ENCODE measurements around the gene E2F2.

The E2F2 gene, protein sequence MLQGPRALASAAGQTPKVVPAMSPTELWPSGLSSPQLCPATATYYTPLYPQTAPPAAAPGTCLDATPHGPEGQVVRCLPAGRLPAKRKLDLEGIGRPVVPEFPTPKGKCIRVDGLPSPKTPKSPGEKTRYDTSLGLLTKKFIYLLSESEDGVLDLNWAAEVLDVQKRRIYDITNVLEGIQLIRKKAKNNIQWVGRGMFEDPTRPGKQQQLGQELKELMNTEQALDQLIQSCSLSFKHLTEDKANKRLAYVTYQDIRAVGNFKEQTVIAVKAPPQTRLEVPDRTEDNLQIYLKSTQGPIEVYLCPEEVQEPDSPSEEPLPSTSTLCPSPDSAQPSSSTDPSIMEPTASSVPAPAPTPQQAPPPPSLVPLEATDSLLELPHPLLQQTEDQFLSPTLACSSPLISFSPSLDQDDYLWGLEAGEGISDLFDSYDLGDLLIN

DNA sequence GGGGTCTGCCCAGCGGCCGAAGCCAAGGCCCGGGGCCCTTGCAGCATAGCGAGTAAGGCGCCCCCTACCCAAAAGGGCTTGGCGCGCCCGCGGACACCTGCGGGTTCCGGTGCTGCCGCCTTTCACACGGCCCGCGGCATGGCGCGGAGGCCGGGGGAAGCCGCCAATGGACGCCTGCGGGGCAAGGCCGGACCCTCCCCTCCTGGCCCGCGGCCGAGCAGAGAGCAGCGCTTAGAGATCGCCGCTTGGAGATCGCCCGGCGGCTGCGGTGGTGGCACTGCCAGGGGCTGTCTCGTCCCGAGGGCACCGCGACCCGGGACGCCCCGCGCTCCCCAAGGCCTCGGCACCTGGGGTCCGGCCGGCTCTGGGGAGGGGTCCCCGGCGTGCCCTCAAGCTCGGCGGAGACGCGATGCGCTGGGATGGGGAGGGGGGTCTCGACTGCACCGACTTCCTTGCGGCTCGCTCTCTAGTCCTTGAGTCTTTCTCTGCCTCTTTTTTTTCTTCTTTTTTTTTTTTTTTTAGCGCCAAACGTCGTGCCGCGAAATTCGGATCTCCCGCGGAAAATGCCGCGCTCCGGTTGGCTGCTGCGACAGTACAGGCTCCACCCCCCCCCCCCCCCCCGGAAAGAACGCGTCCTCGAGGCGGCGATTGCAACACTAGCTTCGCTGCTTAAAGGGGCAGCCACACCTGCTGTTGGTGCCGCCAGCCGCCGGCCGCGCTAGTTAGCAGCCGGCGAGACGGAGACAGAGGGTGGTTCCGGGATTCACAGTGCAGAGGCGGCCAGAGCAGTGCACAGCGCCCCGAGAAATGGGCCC, at the start of gene E2F2:
E2F2 (minus strand) TSS at position 487 of the 815 bp plus-strand sequence; CDS start at position 47, 440 bp downstream.
- DNase-seq: peak; percentile 89 to 95 (median 91)

DNA sequence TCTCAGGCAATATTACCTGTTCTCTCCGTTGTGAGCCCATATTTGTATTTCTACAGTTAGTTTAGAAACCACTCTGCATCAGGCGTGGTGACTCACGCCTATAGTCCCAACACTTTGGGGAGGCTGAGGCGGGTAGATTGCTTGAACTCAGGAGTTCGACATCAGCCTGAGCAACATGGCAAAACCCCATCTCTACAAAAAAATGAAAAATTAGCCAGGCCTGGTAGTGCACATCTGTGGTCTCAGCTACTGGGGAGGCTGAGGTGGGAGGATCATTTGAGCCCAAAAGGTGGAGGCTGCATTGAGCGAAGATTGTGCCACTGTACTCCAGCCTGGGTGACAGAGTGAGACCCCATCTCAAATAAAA, 47.9 kb upstream of the E2F2 start:
- DNase-seq: no peak

GRCh38 chr1:23578311-23578996, 47.4 kb upstream of the E2F2 start:
- no peak for DNase-seq

DNA sequence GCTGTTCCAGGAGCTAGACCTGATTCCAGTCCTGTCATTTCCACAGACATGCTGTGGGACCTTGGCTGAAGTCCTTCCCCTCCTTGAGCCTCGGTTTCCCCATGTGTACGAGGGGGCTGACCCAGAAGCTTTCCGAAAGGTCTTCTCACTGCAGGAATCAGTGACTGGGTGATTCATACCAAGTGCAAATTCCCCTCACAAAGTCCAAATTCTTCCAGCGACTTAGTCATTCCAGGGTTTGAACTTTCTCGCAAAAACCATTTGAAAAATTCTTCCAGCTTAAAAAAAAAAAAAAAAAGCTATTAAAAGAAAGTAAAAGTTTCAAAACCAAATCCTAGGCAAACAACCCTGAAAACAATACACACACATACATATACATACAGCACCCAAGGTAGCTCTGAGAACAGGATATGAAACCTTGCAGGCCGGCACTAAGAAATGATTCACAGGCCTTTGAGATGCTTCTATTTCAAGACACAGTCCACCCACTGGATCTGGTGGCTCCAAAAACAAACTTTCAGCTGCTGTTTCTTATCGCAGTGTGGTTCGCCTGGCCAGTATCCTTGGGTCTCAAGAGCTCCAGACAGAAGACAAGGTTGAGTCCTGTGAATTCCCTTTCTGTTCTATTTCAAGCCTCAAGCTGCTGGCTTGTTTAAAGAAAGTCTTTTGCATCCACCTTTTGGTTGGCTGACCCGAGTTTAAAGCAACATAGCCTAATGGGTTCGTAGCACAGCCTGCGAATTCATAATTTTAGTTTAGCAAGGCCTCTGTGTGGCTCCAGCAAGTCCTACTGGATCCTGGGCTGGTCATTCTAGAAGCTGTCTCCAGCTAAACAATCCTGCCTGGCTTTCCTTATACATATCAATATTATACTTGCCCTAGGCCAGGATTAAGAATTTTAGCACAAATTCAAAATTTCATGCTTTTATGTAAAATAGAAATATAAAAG, 46.3 kb upstream of the E2F2 start:
- no peak for DNase-seq

DNA sequence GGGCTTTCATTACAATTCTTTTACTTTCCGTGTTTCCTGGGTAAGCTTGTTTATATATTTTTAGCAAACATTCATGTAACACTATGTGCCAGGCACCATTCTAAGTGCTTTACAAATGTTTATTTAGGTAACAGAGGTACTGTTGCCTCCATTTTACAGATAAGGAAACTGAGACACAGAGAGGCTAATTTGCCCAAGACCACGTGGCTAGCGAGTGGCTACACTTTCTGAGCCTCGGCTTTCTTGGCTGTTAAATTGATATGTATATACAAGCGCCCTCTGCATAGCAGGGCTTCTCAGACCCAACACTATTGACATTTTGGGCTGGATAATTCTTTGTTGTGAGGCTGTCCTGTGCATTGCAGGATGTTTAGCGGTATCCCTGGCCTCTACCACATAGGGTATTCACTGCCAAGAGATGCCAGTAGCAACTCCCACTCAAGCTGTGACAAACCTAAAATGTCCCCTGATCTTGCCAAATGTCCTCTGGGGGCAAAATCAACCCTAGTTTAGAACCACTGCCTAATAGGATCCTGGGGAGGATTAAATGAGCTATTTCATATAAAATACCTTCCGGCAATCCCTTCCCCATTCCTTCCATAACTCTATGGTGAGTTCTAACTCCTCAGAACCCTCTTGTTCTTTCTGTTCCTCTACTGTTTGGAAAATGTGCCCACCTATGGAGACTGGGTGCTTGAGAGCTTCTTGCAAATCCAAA, 45.5 kb upstream of the E2F2 start:
- DNase-seq: no peak

GRCh38 chr1:23575226-23575810, 44.3 kb upstream of the E2F2 start:
- no peak for DNase-seq

DNA sequence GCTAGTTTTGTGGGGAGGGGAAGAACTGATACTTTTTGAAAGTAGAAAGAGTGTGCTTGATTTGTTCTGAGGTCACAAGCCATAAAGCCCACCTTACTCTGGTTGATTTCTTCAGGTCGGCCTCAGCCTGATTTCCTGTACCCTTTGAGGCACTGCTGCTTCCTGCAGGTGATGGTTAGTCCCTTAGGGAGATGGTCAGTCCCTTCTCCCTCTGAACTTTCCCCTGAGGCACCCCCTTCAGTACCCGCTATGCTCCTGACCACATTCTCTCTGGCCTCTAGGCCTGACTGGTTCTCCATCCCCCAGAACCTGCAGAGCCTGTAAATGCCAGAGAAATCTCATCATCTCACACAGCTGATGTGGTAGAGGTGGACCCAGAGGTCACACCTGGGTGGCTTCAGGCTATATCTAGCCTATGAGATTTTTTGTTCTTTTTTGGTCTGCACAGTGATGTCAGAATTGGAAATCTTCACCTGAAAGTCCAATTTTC, 43.3 kb upstream of the E2F2 start:
- DNase-seq: no peak

DNA sequence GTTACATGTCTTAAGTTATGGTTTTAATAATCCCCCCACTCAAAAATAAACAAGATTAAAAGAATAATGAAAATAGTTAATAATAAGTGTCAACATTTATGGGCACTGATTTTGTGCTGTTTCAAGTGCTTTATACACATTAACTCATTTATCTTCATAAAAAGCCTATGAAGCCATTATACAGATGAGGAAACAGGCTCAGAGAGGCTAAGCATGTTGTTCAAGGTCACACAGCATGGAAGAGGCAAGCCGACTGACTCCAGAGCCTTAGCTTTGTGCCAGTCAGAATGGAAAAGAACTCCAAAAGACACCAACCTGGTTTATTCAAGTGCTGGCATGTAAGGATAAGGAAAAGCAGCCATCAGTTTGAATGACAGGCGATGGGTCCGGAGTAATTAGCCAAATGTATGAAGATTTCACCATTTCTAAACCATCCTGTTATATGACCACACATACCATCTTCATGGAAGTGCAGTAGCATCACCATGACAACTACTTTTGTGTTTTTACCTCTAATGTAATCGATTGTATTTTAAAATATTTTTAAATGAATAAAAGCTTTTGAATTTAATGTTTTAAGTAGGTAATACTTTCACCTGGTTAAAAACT, 42.6 kb upstream of the E2F2 start:
- DNase-seq: no peak

DNA sequence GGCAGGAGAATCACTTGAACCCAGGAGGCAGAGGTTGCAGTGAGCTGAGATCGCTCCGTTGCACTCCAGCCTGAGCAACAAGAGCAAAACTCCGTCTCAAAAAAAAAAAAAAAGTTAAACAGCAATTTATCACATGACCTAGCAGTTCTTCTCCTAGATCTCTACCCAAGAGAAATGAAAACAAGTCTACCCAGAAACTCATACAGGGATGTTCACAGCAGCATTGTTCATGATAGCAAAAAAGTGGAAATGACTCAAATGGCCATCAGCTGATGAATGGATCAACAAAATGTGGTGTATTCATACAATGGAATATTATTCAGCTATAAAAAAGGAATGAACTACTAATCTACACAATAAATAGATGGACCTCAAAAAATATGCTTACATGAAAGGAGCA, 40.4 kb upstream of the E2F2 start:
- no peak for DNase-seq

- DNase-seq: no peak
Observed at GRCh38 chr1:23570001-23570691, 39.1 kb upstream of the E2F2 start.

DNA sequence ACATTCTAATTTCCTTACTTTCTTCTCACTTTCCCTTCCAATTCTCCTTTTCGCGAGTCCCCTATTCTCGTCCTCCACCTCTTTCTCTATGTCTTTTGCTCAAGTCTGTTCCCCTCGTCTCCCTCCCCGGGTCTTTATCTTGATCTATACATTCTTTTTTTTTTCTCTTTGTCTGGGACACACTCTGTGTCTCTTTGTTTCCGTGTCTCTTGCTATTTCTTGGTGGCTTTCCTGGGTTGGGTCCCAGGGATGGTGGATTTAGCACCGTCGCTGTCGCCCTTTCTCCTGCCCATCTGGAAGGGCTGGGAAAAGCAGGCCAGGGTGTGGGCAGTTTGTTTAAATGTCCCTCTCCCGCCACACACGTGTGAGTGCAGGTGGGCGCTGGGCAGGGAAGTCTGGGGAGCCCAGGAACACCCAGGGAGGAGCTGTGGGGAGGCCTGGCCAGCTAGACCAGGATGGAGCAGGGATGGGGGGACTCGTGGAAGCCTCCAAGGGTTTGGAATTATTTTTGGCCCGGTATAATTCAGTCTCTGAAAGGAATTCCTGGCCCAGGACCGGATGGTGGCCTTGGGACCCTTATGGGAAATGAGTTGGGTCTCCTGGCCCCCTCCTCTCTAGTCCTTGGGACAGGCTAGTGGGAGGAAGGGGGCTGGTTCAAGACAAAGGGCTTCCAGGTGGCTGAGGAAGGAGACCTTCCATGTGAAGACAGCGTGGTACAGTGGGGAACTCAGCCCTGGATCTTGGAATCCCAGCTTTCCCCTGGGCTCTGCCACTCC, 37.8 kb upstream of the E2F2 start:
- no peak for DNase-seq

- no peak for DNase-seq
Observed at GRCh38 chr1:23567996-23568607, 37.1 kb upstream of the E2F2 start.

- DNase-seq: no peak
Observed at GRCh38 chr1:23567629-23567995, 36.6 kb upstream of the E2F2 start.

DNA sequence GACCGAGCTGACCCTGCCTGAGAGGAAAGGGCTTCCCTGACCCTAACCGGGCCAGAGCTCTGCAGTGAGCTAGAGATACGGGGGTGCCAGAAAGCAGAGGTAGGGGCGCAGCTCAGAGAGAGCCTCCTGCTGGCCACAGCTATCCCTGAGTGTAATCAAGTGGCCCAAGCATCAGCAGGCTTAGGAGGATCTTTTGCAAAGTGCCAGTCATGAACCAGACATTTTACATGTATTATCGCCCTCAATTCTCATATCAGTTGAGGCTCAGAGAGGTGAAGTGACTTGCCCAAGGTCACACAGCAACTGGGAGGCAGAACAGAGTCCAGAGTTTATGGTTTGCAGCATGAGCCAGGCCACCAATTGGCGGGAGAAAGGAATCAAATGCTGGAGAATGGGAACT, 35.3 kb upstream of the E2F2 start:
- DNase-seq: no peak

- no peak for DNase-seq
Observed at GRCh38 chr1:23565776-23566175, 34.7 kb upstream of the E2F2 start.

GRCh38 chr1:23564529-23565122, 33.6 kb upstream of the E2F2 start:
- DNase-seq: no peak

GRCh38 chr1:23563755-23564374, 32.8 kb upstream of the E2F2 start:
- peak in 1 of 3 experiments; percentile 37 for DNase-seq

DNA sequence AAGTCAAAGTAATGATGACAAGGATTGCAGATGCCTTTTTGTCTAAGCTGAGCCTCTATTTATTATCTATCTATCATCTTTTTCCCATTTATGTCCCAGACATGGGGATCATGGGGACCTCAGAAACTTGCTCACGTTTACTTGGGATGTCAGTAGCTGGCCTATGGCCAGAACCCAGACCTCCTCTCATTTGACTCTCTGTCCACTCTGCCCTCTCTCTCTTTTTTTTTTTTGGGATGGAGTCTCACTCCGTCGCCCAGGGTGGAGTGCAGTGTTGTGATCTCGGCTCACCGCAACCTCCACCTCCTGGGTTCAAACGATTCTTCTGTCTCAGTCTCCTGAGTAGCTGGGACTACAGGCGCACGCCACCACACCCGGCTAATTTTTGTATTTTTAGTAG, 32.0 kb upstream of the E2F2 start:
- peak in 1 of 3 experiments; percentile 49 for DNase-seq
